Epithelial cell of proximal tubule (primary cell): ENCODE data around the gene DCAF7. TPM values are rescaled to one million over a fixed set of nuclear protein-coding genes. Genes with fewer than 3 reads are reported as not detected.

Experiments
- DNase-seq: peaks from one replicate; pipeline ENCODE4 v3.0.0-alpha.2; 2011; ENCODE audit warnings: low read depth
- H3K4me3 ChIP-seq: 2 replicates; pipeline ENCODE4 v1.5.1; 2011; ENCODE audit warnings: low read depth, mild to moderate bottlenecking, low read length
- CTCF ChIP-seq: conservative IDR thresholded peaks from 2 replicates; pipeline ENCODE4 v1.5.1; 2012; ENCODE audit warnings: low read depth, mild to moderate bottlenecking, low read length
- total RNA-seq: library from RNA; depleted of rRNA; stranded (reverse); fragments of >200 nt; gene quantifications from 2 replicates; pipeline ENCODE4 v1.2.3, GENCODE V29; 2015

The DCAF7 gene
- total RNA-seq, 1 donor from 2014 or later, result 45.8 TPM

GRCh38 chr17:63588797-63589196 is 38.5 kb downstream of the DCAF7 start:
- no peak for DNase-seq
- no peak for TF ChIP-seq CTCF

GRCh38 chr17:63589646-63590045 is 39.4 kb downstream of the DCAF7 start:
- DNase-seq, result no peak
- H3K4me3 ChIP-seq, result no peak overlapping the region
- no peak for TF ChIP-seq CTCF

More at GRCh38 chr17:63588797-63589196, 38.5 kb downstream of the DCAF7 start:
- H3K4me3 ChIP-seq, result no peak overlapping the region

- no peak for TF ChIP-seq CTCF
- H3K4me3 ChIP-seq, result no peak overlapping the region
- no peak for DNase-seq
Measured at GRCh38 chr17:63592797-63593196, 42.5 kb downstream of the DCAF7 start.

GRCh38 chr17:63595132-63595531 is 44.9 kb downstream of the DCAF7 start:
- no peak for TF ChIP-seq CTCF
- DNase-seq, result no peak
- no peak overlapping the region for H3K4me3 ChIP-seq

- TF ChIP-seq CTCF, result no peak
- no peak for DNase-seq
- no peak overlapping the region for H3K4me3 ChIP-seq
Measured at GRCh38 chr17:63596856-63597586, 46.7 kb downstream of the DCAF7 start.

GRCh38 chr17:63598281-63598680 is 48.0 kb downstream of the DCAF7 start:
- DNase-seq, result no peak
- TF ChIP-seq CTCF, result no peak
- H3K4me3 ChIP-seq, result no peak overlapping the region
